ENCODE results near the gene MPP3. TPM values are rescaled to one million over a fixed set of nuclear protein-coding genes. Genes with fewer than 3 reads are reported as not detected.

Gene MPP3
- total and polyA plus RNA-seq, 9 of the 15 experiments (the other 6 are each of a cell fraction or from before 2014, with no cell fraction given) = 0.41 to 10.4 (median 4.5) TPM

GRCh38 chr17:43849116-43849515 lies 16.2 kb upstream of the MPP3 start:
- Histone ChIP-seq H3K9me3 (replicated peaks; ENCODE audit: control insufficient read depth, insufficient read depth, low read depth, low read length) (no peaks in the 10 kb centered on the region), H2AFZ (ENCODE audit: low read depth, low read length) (no peak overlapping the region), H3K27ac (ENCODE audit: extremely low read depth, low read depth, low read length) (no peak overlapping the region), H3K9me1 (ENCODE audit: control insufficient read depth, insufficient read depth, low read length) (no peaks in the 10 kb centered on the region), H3K36me3 (ENCODE audit: control insufficient read depth, insufficient read depth, low read length) (no peaks in the 10 kb centered on the region), H3K9ac (ENCODE audit: insufficient read depth in 1 of 2, low read depth in 2 of 2, low read length in 2 of 2) (no peak overlapping the region), H3K4me2 (ENCODE audit: insufficient read depth, low read length) (no peak overlapping the region), H4K20me1 (replicated peaks; ENCODE audit: control insufficient read depth, insufficient read depth, low read length) (peaks cover 3% of the 10 kb centered on the region; the same call in 1 of the 2 replicates), H3K79me2 (ENCODE audit: control insufficient read depth, insufficient read depth, low read length) (no peaks in the 10 kb centered on the region), H3K27me3 (ENCODE audit: control insufficient read depth in 2 of 2, insufficient read depth in 2 of 2, low read length in 2 of 2) (peaks cover 29 to 49% of the 10 kb centered on the region in 2 experiments), H3K4me3 (no peak overlapping the region), H3K4me1 (replicated peaks in 1 of 2; ENCODE audit: control insufficient read depth in 2 of 2, insufficient read depth in 2 of 2, low read length in 2 of 2) (peaks cover 0 to 7% of the 10 kb centered on the region in 2 experiments; a peak in 2 of 5 replicates)
- no TSS peak for BruUV-seq (replicated peaks)
- FAIRE-seq (no peak), DNase-seq (ENCODE audit: extremely low read depth in 1 of 4, low spot score in 3 of 4) (no peak), ATAC-seq (no peak)
- POLR2A ChIA-PET = interaction anchor here (0.5 to 0.8 kb wide), 3 partner anchors 9 to 740 kb away, joined by 3 to 4 read pairs (median 3); no protein-coding TSS in a partner anchor
- WGBS (ENCODE audit: insufficient coverage, low coverage, missing lambda C conversion rate) = 10% methylated on average over 8 of the region's 8 CpGs
- intact Hi-C loops (cut with micrococcal nuclease) = loop anchor here (10.0 kb wide), 1 partner anchor 154 kb away; no protein-coding TSS in a partner anchor
- in situ Hi-C loops (cut with MboI) = no loop called here
- TF ChIP-seq, protein P1, sequence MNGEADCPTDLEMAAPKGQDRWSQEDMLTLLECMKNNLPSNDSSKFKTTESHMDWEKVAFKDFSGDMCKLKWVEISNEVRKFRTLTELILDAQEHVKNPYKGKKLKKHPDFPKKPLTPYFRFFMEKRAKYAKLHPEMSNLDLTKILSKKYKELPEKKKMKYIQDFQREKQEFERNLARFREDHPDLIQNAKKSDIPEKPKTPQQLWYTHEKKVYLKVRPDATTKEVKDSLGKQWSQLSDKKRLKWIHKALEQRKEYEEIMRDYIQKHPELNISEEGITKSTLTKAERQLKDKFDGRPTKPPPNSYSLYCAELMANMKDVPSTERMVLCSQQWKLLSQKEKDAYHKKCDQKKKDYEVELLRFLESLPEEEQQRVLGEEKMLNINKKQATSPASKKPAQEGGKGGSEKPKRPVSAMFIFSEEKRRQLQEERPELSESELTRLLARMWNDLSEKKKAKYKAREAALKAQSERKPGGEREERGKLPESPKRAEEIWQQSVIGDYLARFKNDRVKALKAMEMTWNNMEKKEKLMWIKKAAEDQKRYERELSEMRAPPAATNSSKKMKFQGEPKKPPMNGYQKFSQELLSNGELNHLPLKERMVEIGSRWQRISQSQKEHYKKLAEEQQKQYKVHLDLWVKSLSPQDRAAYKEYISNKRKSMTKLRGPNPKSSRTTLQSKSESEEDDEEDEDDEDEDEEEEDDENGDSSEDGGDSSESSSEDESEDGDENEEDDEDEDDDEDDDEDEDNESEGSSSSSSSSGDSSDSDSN (IDR thresholded peaks at IDR 0.05; ENCODE audit: borderline replicate concordance in 1 of 2, low read depth in 2 of 2, low read length in 2 of 2) = no peak
- CTCF ChIA-PET (ENCODE audit: low intra/inter-chr PET ratio) = no interaction called here

DNA sequence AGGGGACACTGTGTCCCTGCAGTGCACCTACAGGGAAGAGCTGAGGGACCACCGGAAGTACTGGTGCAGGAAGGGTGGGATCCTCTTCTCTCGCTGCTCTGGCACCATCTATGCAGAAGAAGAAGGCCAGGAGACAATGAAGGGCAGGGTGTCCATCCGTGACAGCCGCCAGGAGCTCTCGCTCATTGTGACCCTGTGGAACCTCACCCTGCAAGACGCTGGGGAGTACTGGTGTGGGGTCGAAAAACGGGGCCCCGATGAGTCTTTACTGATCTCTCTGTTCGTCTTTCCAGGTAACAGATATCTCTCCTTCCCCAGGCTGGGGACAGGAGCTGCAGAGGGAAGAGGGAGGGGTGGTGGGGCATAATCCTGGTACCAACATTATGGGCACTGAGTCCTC lies 15.7 kb upstream of the MPP3 start:
- Histone ChIP-seq H3K27ac (ENCODE audit: extremely low read depth, low read depth, low read length) (no peak overlapping the region), H2AFZ (ENCODE audit: low read depth, low read length) (no peak overlapping the region), H3K9me1 (ENCODE audit: control insufficient read depth, insufficient read depth, low read length) (no peaks in the 10 kb centered on the region), H3K27me3 (ENCODE audit: control insufficient read depth in 2 of 2, insufficient read depth in 2 of 2, low read length in 2 of 2) (peaks cover 24 to 44% of the 10 kb centered on the region in 2 experiments), H3K4me3 (no peak overlapping the region), H3K9me3 (replicated peaks; ENCODE audit: control insufficient read depth, insufficient read depth, low read depth, low read length) (no peaks in the 10 kb centered on the region), H3K4me2 (ENCODE audit: insufficient read depth, low read length) (no peak overlapping the region), H3K4me1 (replicated peaks in 1 of 2; ENCODE audit: control insufficient read depth in 2 of 2, insufficient read depth in 2 of 2, low read length in 2 of 2) (peaks cover 0 to 7% of the 10 kb centered on the region in 2 experiments; a peak in 2 of 5 replicates), H3K9ac (ENCODE audit: insufficient read depth in 1 of 2, low read depth in 2 of 2, low read length in 2 of 2) (no peak overlapping the region), H4K20me1 (replicated peaks; ENCODE audit: control insufficient read depth, insufficient read depth, low read length) (0 out of 2 replicates have a peak, but pooled peaks cover 3% of the 10 kb centered on the region), H3K36me3 (ENCODE audit: control insufficient read depth, insufficient read depth, low read length) (no peaks in the 10 kb centered on the region), H3K79me2 (ENCODE audit: control insufficient read depth, insufficient read depth, low read length) (no peaks in the 10 kb centered on the region)
- 5% methylated on average over 10 of the region's 10 CpGs for WGBS (ENCODE audit: insufficient coverage, low coverage, missing lambda C conversion rate)
- intact Hi-C loops (cut with micrococcal nuclease) (loop anchor here (10.0 kb wide), 1 partner anchor 154 kb away; no protein-coding TSS in a partner anchor), in situ Hi-C loops (cut with MboI) (no loop called here)
- CTCF ChIA-PET (ENCODE audit: low intra/inter-chr PET ratio) = interaction anchor here (0.5 kb wide), 1 partner anchor 82 kb away, joined by 6 read pairs; no protein-coding TSS in a partner anchor
- ATAC-seq (no peak), DNase-seq (ENCODE audit: extremely low read depth in 1 of 4, low spot score in 3 of 4) (no peak), FAIRE-seq (no peak)
- BruUV-seq (replicated peaks) = no TSS peak
- POLR2A ChIA-PET = interaction anchor here (0.5 kb wide), 1 partner anchor 16 kb away, joined by 3 read pairs; no protein-coding TSS in a partner anchor
- TF ChIP-seq ZNF354B (CRISPR knock-in tag; IDR thresholded peaks at IDR 0.05) (no peak), IRF2 (CRISPR knock-in tag; IDR thresholded peaks at IDR 0.05) (no peak), TGIF2 (CRISPR knock-in tag; IDR thresholded peaks at IDR 0.05) (no peak), GABPB1 (CRISPR knock-in tag; IDR thresholded peaks at IDR 0.05) (no peak), HMGN3 (IDR thresholded peaks at IDR 0.05; ENCODE audit: borderline replicate concordance, extremely low read depth, insufficient read length, low read depth, low read length) (no peak), HINFP (tag; conservative IDR thresholded peaks at IDR 0.05; ENCODE audit: low read depth) (no peak), TRIM24 (IDR thresholded peaks at IDR 0.05) (no peak), FOXA3 (CRISPR knock-in tag; conservative IDR thresholded peaks at IDR 0.05 in 1 of 2, IDR thresholded peaks at IDR 0.05 in 1 of 2) (no peak), IFI16 (CRISPR knock-in tag; IDR thresholded peaks at IDR 0.05) (no peak), HDGF (IDR thresholded peaks at IDR 0.05) (no peak)

Data from K562 (cell line).